HepG2 (cell line): ENCODE results near the gene RAPGEFL1. TPM values are rescaled to one million over a fixed set of nuclear protein-coding genes. Genes with fewer than 3 reads are reported as not detected.

Source experiments
- BCL6 ChIP-seq: IDR thresholded peaks from 2 replicates; pipeline ENCODE4 v1.6.1; 2016; ENCODE audit warnings: missing genetic modification reagents, missing compliant biosample characterization
- EED ChIP-seq: sonication (generic); formaldehyde crosslinking; IDR thresholded peaks from 2 replicates; pipeline ENCODE4 v1.5.0; 2020; ENCODE audit warnings: mild to moderate bottlenecking, missing genetic modification reagents
- ETV5 ChIP-seq: IDR thresholded peaks from 2 replicates; pipeline ENCODE4 v1.6.1; 2018; ENCODE audit warnings: missing biosample characterization, missing genetic modification reagents, inconsistent platforms, borderline replicate concordance
- FOXA3 ChIP-seq: IDR thresholded peaks from 2 replicates; pipeline ENCODE4 v1.6.1; 2016; ENCODE audit warnings: missing genetic modification reagents, missing compliant biosample characterization
- GPBP1L1 ChIP-seq: sonication (generic); formaldehyde crosslinking; IDR thresholded peaks from 2 replicates; pipeline ENCODE4 v1.5.0; 2020; ENCODE audit warnings: mild to moderate bottlenecking, missing genetic modification reagents
- KAT2B ChIP-seq: fragments of 150-350 bp; IDR thresholded peaks from 2 replicates; pipeline ENCODE4 v1.6.1; 2014; ENCODE audit warnings: low read depth, low read length, borderline replicate concordance
- KDM5B ChIP-seq: sonication (generic); formaldehyde crosslinking; IDR thresholded peaks from 2 replicates; pipeline ENCODE4 v1.4.0; 2020; ENCODE audit warnings: missing genetic modification reagents, mild to moderate bottlenecking, borderline replicate concordance
- MAFG ChIP-seq: sonication (generic); formaldehyde crosslinking; IDR thresholded peaks from 2 replicates; pipeline ENCODE4 v1.5.1; 2020; ENCODE audit warnings: mild to moderate bottlenecking, missing genetic modification reagents
- MIER2 ChIP-seq: IDR thresholded peaks from 2 replicates; pipeline ENCODE4 v1.6.1; 2016; ENCODE audit warnings: missing biosample characterization, missing genetic modification reagents
- PBX3 ChIP-seq: sonication (generic); formaldehyde crosslinking; IDR thresholded peaks from 2 replicates; pipeline ENCODE4 v1.8.1; 2023; ENCODE audit warnings: missing genetic modification reagents, inconsistent platforms, borderline replicate concordance
- PHF8 ChIP-seq: sonication (generic); formaldehyde crosslinking; IDR thresholded peaks from 2 replicates; pipeline ENCODE4 v1.5.0; 2020; ENCODE audit warnings: missing genetic modification reagents
- RBAK ChIP-seq: sonication (generic); formaldehyde crosslinking; IDR thresholded peaks from 2 replicates; pipeline ENCODE4 v1.5.1; 2020; ENCODE audit warnings: mild to moderate bottlenecking, missing genetic modification reagents
- RFXAP ChIP-seq: sonication (generic); formaldehyde crosslinking; IDR thresholded peaks from 2 replicates; pipeline ENCODE4 v1.4.0; 2020; ENCODE audit warnings: missing genetic modification reagents, borderline replicate concordance
- SMARCC2 ChIP-seq: fragments of 450-650 bp; IDR thresholded peaks from 2 replicates; pipeline ENCODE4 v1.6.1; 2017; ENCODE audit warnings: antibody characterized with exemption, mild to moderate bottlenecking
- SOX5 ChIP-seq: IDR thresholded peaks from 2 replicates; pipeline ENCODE4 v1.6.1; 2016; ENCODE audit warnings: borderline replicate concordance
- SP140L ChIP-seq: sonication (generic); formaldehyde crosslinking; IDR thresholded peaks from 2 replicates; pipeline ENCODE4 v1.4.0; 2020; ENCODE audit warnings: missing genetic modification reagents, borderline replicate concordance
- TBL1XR1 ChIP-seq: fragments of 150-350 bp; IDR thresholded peaks from 2 replicates; pipeline ENCODE4 v1.6.1; 2014; ENCODE audit warnings: borderline replicate concordance, low read length; ENCODE audit not compliant: partially characterized antibody
- TFDP2 ChIP-seq: sonication (generic); formaldehyde crosslinking; IDR thresholded peaks from 2 replicates; pipeline ENCODE4 v1.4.0; 2020; ENCODE audit warnings: missing genetic modification reagents
- ZBTB7A ChIP-seq: sonication (generic); formaldehyde crosslinking; IDR thresholded peaks from 2 replicates; pipeline ENCODE4 v1.8.0; 2022; ENCODE audit warnings: mild to moderate bottlenecking, missing genetic modification reagents
- ZFP1 ChIP-seq: IDR thresholded peaks from 2 replicates; pipeline ENCODE4 v1.6.1; 2016
- ZFP36 ChIP-seq: fragments of 150-350 bp; IDR thresholded peaks from 2 replicates; pipeline ENCODE4 v1.6.1; 2018; ENCODE audit warnings: borderline replicate concordance, low read length, low read depth; ENCODE audit not compliant: partially characterized antibody
- ZNF275 ChIP-seq: sonication (generic); formaldehyde crosslinking; IDR thresholded peaks from 2 replicates; pipeline ENCODE4 v1.8.0; 2022; ENCODE audit warnings: missing genetic modification reagents, mild to moderate bottlenecking, inconsistent platforms, borderline replicate concordance
- ZNF34 ChIP-seq: sonication (generic); formaldehyde crosslinking; IDR thresholded peaks from 2 replicates; pipeline ENCODE4 v1.4.0; 2020; ENCODE audit warnings: mild to moderate bottlenecking, missing genetic modification reagents, borderline replicate concordance
- ZNF460 ChIP-seq: sonication (generic); formaldehyde crosslinking; IDR thresholded peaks from 2 replicates; pipeline ENCODE4 v1.5.1; 2020; ENCODE audit warnings: missing genetic modification reagents, mild to moderate bottlenecking, borderline replicate concordance
- ZNF557 ChIP-seq: sonication (generic); formaldehyde crosslinking; IDR thresholded peaks from 2 replicates; pipeline ENCODE4 v1.4.0; 2020; ENCODE audit warnings: missing genetic modification reagents
- ZNF740 ChIP-seq: sonication (generic); formaldehyde crosslinking; IDR thresholded peaks from 2 replicates; pipeline ENCODE4 v1.4.0; 2020; ENCODE audit warnings: missing genetic modification reagents
- polyA plus RNA-seq, 8 experiments: library from polyadenylated mRNA; depleted of rRNA in 3 of 8; stranded (reverse) in 7 of 8; unstranded in 1 of 8; fragments of >200 nt; fragmentation: Illumina TruSeq in 4 of 8; extraction: Trizol in 4 of 8; gene quantifications; 2 replicates each; pipeline versions ENCODE4 v1.2.1 to v1.2.3, GENCODE V29; 2011 to 2016; ENCODE audit warnings: low read depth in 4 of 8, missing spikeins in 1 of 8, mixed read lengths in 1 of 8; ENCODE audit not compliant: insufficient read depth in 1 of 8
- total RNA-seq, 5 experiments: library from RNA; depleted of rRNA; stranded (reverse); fragments of >200 nt; fragmentation: Illumina TruSeq; extraction: Trizol; gene quantifications; 2 replicates each; pipeline ENCODE4 v1.2.3, GENCODE V29; 2016; ENCODE audit warnings: low read depth in 1 of 5

The RAPGEFL1 gene
- total and polyA plus RNA-seq, 2 of the 13 experiments (the other 11 are each of a cell fraction or from before 2014, with no cell fraction given) = 4.5 to 7.8 TPM

GRCh38 chr17:40218740-40219593, 41.7 kb downstream of the RAPGEFL1 start, which contains the start of gene WIPF2 (continued):
- TF ChIP-seq ZNF740 (CRISPR knock-in tag) = 0 out of 2 replicates have a peak, but pooled peaks have one; percentile 19
- TF ChIP-seq BCL6 (CRISPR knock-in tag) = no peak
- no peak for TF ChIP-seq KAT2B
- TF ChIP-seq GPBP1L1 (CRISPR knock-in tag) = no peak
- TF ChIP-seq ZFP36 = no peak
- TF ChIP-seq ZFP1 (CRISPR knock-in tag) = no peak; the same call in 1 of the 2 replicates
- no peak for TF ChIP-seq SP140L (CRISPR knock-in tag)
- no peak for TF ChIP-seq SOX5 (CRISPR knock-in tag)
- TF ChIP-seq ETV5 = peak; percentile 83
- TF ChIP-seq TFDP2 (CRISPR knock-in tag) = peak; percentile 45; the same call in 1 of the 2 replicates
- TF ChIP-seq ZNF557 = no peak
- no peak for TF ChIP-seq PBX3
- no peak; the same call in 1 of the 2 replicates for TF ChIP-seq ZNF275 (CRISPR knock-in tag)
- TF ChIP-seq KDM5B (CRISPR knock-in tag) = peak; percentile 73; the same call in 1 of the 2 replicates
- no peak for TF ChIP-seq ZBTB7A (CRISPR knock-in tag)
- TF ChIP-seq FOXA3 (CRISPR knock-in tag) = peak; percentile 44
- no peak for TF ChIP-seq EED (CRISPR knock-in tag)
- TF ChIP-seq PHF8 (CRISPR knock-in tag) = peak; percentile 89
- no peak for TF ChIP-seq ZNF460 (CRISPR knock-in tag)
- TF ChIP-seq TBL1XR1 = no peak
- no peak for TF ChIP-seq MAFG (CRISPR knock-in tag)
- TF ChIP-seq MIER2 (CRISPR knock-in tag) = no peak
- no peak for TF ChIP-seq SMARCC2
- TF ChIP-seq ZNF34 (CRISPR knock-in tag) = peak; percentile 88; the same call in 1 of the 2 replicates
- TF ChIP-seq RFXAP (CRISPR knock-in tag) = peak; percentile 8; the same call in 1 of the 2 replicates
- no peak for TF ChIP-seq RBAK
